ENCODE data around the gene CABP4.

Gene CABP4

DNA sequence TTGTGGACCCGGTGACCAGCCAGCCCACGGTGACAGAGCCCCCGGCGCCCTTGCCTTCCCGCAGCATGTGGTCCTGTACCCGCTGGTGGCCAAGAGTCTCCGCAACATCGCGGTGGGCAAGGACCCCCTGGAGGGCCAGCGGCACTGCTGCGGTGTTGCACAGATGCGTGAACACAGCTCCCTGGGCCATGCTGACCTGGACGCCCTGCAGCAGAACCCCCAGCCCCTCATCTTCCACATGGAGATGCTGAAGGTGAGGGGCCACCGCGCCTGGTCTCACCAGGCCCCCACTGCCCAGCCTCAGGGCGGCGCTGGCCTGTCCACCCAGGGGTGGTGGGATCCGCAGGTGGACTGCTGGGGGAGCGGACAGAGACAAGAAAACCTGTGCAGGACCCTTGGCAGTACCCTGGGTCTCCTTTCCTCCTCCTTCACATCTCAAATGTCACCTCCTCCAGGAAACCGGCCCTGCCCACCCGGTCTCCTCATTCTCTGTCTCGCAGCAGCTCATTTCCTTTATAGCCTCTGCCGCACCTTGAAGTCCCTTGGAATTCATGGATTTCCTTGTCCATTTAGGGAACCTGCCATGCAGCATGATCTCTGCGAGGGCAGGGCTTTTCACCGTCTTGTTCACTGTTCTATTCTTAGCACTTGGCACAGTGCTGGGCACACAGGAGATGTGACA lies 34.2 kb downstream of the CABP4 start:
- DNase-seq (ENCODE audit: low read depth): no peak
- no peak overlapping the region for H3K4me3 ChIP-seq (ENCODE audit: low read length)
- TF ChIP-seq, protein P1, sequence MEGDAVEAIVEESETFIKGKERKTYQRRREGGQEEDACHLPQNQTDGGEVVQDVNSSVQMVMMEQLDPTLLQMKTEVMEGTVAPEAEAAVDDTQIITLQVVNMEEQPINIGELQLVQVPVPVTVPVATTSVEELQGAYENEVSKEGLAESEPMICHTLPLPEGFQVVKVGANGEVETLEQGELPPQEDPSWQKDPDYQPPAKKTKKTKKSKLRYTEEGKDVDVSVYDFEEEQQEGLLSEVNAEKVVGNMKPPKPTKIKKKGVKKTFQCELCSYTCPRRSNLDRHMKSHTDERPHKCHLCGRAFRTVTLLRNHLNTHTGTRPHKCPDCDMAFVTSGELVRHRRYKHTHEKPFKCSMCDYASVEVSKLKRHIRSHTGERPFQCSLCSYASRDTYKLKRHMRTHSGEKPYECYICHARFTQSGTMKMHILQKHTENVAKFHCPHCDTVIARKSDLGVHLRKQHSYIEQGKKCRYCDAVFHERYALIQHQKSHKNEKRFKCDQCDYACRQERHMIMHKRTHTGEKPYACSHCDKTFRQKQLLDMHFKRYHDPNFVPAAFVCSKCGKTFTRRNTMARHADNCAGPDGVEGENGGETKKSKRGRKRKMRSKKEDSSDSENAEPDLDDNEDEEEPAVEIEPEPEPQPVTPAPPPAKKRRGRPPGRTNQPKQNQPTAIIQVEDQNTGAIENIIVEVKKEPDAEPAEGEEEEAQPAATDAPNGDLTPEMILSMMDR (IDR thresholded peaks at IDR 0.05; ENCODE audit: insufficient read depth, low read depth, low read length, missing control alignments): no peak

DNA sequence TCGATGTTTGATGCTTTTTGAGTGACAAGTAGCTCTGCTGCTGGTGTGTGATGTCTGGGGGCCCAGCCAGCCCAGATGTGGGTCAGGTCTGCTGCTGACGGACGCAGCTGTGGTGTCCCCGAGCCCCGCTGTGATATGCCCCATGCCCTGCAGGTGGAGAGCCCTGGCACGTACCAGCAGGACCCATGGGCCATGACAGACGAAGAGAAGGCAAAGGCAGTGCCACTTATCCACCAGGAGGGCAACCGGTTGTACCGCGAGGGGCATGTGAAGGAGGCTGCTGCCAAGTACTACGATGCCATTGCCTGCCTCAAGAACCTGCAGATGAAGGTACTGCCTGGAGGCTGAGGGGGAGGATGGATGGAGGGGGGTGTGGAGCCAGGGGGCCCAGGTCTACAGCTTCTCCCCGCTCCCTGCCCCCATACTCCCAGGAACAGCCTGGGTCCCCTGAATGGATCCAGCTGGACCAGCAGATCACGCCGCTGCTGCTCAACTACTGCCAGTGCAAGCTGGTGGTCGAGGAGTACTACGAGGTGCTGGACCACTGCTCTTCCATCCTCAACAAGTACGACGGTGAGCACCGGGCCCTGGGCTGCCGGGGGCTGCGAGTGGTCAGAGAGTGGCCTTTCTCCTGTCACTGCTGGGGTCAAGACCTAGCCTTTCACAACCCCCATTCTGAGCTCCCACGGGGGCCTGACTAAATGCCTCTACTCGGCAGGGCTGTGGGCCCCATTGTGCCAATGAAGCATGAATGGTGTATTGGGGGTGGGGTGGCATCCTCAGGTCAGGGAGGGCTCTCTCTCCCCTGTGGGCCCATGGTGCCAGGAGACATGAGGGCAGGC lies 35.0 kb downstream of the CABP4 start:
- no peak for DNase-seq (ENCODE audit: low read depth)
- no peak overlapping the region for H3K4me3 ChIP-seq (ENCODE audit: low read length)
- TF ChIP-seq, protein P1 (IDR thresholded peaks at IDR 0.05; ENCODE audit: insufficient read depth, low read depth, low read length, missing control alignments): no peak

DNA sequence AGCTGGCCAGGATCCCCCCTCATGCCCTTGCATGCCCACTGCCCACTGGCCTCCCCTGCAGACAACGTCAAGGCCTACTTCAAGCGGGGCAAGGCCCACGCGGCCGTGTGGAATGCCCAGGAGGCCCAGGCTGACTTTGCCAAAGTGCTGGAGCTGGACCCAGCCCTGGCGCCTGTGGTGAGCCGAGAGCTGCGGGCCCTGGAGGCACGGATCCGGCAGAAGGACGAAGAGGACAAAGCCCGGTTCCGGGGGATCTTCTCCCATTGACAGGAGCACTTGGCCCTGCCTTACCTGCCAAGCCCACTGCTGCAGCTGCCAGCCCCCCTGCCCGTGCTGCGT lies 35.5 kb downstream of the CABP4 start:
- no peak overlapping the region for H3K4me3 ChIP-seq (ENCODE audit: low read length)

DNA sequence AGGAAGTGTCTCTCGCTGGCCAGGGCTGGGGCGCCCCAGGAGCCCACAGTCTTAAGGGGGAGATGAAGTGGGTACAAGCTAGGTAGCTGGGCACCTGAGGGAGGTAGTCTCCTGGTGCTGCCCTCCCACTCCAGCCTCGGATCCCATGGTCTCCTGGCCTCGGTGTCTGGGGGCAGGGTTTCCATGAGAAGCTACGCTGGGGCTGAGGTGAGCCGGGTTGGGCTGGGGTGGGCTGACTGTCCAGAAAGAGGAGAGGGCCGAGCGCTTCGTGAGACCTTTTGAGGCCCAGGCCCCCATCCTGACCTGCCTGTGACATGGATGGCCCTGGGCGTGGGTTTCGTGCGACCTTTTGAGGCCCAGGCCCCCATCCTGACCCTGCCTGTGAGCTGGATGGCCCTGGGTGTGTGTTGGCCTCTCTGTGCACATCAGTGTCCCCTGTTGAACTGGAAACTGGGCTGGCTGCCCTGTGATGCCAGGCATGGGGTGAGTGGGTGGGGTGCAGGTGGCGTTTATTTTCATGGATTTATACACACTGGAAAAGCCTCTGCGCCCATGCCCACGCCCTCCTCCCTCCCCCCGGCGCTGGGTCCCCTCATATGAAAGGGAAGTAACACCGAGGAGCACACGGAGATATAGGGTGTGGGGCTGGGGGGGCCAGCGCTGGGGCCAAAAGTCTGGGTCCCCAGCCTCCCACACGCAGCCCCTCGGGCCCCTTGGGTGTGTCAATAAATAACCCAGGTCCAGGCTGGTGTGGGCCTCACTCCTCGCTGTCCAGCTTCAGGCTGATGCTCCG lies 36.3 kb downstream of the CABP4 start:
- no peak for DNase-seq (ENCODE audit: low read depth)
- TF ChIP-seq, protein P1 (IDR thresholded peaks at IDR 0.05; ENCODE audit: insufficient read depth, low read depth, low read length, missing control alignments): no peak
- no peak overlapping the region for H3K4me3 ChIP-seq (ENCODE audit: low read length)

More for the DNA sequence above, 35.5 kb downstream of the CABP4 start:
- DNase-seq (ENCODE audit: low read depth): no peak
- TF ChIP-seq, protein P1 (IDR thresholded peaks at IDR 0.05; ENCODE audit: insufficient read depth, low read depth, low read length, missing control alignments): no peak

DNA sequence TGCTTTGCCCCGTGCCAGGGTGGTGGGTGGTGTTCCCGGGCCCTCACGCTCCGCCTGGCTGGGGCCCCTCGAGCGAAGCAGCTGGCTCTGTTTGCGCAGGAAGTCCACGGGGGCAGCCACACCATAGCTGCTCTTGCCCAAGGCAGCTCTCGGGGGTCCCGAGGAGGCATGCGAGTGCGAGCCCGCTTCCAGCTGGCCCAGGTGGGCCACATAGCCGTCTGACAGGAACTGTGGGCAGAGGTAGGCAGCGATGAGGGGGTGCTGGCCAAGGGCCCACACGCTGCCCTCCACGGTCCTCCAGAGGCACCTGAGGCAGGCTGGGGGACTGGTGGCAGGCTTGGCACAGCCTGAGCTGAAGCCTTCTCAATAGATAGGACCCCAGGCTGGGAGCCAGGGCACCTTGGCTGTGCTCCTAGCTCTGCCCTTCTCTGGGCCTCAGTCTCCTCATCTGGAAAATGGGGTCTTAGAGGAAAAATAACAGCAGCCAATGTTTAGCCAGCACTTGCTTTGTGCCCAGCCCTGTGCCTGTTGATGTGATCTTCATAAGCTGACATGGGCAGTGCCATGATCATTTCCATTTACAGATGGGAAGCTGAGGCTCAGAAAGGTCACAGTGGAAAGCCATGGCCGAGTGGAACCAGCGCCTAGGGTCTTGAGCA lies 37.0 kb downstream of the CABP4 start:
- TF ChIP-seq, protein P1 (IDR thresholded peaks at IDR 0.05; ENCODE audit: insufficient read depth, low read depth, low read length, missing control alignments): no peak
- no peak overlapping the region for H3K4me3 ChIP-seq (ENCODE audit: low read length)
- DNase-seq (ENCODE audit: low read depth): no peak

DNA sequence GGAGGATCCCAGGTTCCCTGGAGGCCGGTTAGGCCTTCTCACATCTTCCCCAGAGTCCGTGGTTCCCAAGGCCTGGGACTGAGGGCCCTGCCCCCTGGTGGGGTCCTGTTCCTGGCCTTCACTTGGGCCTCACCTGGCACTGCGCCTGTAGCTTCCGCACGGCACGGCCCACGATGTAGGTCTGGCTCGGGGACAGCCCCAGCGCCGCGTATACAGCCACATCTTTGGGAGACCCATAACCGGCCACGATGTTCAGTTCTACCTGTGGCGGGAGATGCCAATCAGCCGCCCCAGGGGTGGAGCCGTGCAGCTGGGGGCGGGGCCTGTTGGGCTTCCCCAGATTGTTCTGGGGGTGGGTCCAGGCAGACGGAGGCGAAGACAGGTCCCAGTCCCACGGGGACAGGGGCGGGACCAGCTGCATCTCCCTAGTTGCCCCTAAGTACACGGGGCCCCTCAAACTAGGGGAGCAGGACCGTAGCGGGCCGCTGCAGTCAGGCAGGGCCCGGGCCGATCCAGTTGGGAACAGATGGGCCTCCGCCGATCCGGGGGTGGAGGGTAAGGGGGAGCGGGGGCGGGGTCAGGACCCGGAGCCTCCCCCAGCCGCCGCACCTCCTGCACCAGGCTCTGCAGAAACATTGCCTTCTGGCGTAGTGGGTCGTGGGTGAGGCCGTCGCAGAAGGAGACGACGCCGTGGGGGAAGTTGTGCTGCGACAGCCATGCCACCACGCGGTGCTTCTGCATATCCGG lies 37.8 kb downstream of the CABP4 start:
- no peak overlapping the region for H3K4me3 ChIP-seq (ENCODE audit: low read length)
- no peak for DNase-seq (ENCODE audit: low read depth)
- TF ChIP-seq, protein P1 (IDR thresholded peaks at IDR 0.05; ENCODE audit: insufficient read depth, low read depth, low read length, missing control alignments): no peak

All from epithelial cell of esophagus (primary cell).